Right kidney (tissue), 9 donors: ENCODE measurements around the gene LAMTOR2.
"Not testable (repeated sequence)": the region's sequence is repeated elsewhere in the genome, so short reads cannot be mapped to it uniquely, and the experiment has no call there.

Experiments used
- DNase-seq: peaks from one replicate; pipeline ENCODE4 v3.0.0-alpha.2; 2016
- long read RNA-seq, 8 donors: transcript quantifications; one replicate each; lab custom pipeline, GENCODE V29; 2026

The LAMTOR2 gene
- long read RNA-seq, donor 1, transcript LAMTOR2-203 (4 exons, 655 nt), result major isoform, 68 of 81 reads
- long read RNA-seq, donor 1, transcript LAMTOR2-205 (3 exons, 623 nt), result minor isoform, 6 of 81 reads
- long read RNA-seq, donor 1, partial matches to known transcripts, result 7 of 81 reads
- long read RNA-seq, donor 1, other reads (novel, unspliced or antisense), result 0 of 81 reads
- long read RNA-seq, donor 2, transcript LAMTOR2-203 (4 exons, 655 nt), result major isoform, 43 of 59 reads
- long read RNA-seq, donor 2, partial matches to known transcripts, result 10 of 59 reads
- long read RNA-seq, donor 2, other reads (novel, unspliced or antisense), result 0 of 59 reads
- long read RNA-seq, donor 3, transcript LAMTOR2-203 (4 exons, 655 nt), result major isoform, 45 of 70 reads
- long read RNA-seq, donor 3, partial matches to known transcripts, result 19 of 70 reads
- long read RNA-seq, donor 3, other reads (novel, unspliced or antisense), result 0 of 70 reads
- long read RNA-seq, donor 4, transcript LAMTOR2-203 (4 exons, 655 nt), result major isoform, 39 of 55 reads
- long read RNA-seq, donor 4, transcript LAMTOR2-205 (3 exons, 623 nt), result minor isoform, 6 of 55 reads
- long read RNA-seq, donor 4, partial matches to known transcripts, result 7 of 55 reads
- long read RNA-seq, donor 4, other reads (novel, unspliced or antisense), result 0 of 55 reads
- long read RNA-seq, donor 5, transcript LAMTOR2-203 (4 exons, 655 nt), result major isoform, 88 of 94 reads
- long read RNA-seq, donor 5, partial matches to known transcripts, result 0 of 94 reads
- long read RNA-seq, donor 5, other reads (novel, unspliced or antisense), result 0 of 94 reads
- long read RNA-seq, donor 6, transcript LAMTOR2-203 (4 exons, 655 nt), result major isoform, 56 of 79 reads
- long read RNA-seq, donor 6, transcript LAMTOR2-205 (3 exons, 623 nt), result minor isoform, 5 of 79 reads
- long read RNA-seq, donor 6, partial matches to known transcripts, result 15 of 79 reads
- long read RNA-seq, donor 6, other reads (novel, unspliced or antisense), result 0 of 79 reads
- long read RNA-seq, donor 7, transcript LAMTOR2-203 (4 exons, 655 nt), result major isoform, 100 of 126 reads
- long read RNA-seq, donor 7, partial matches to known transcripts, result 17 of 126 reads
- long read RNA-seq, donor 7, other reads (novel, unspliced or antisense), result 0 of 126 reads
- long read RNA-seq, donor 8, transcript LAMTOR2-203 (4 exons, 655 nt), result major isoform, 55 of 93 reads
- long read RNA-seq, donor 8, transcript LAMTOR2-205 (3 exons, 623 nt), result minor isoform, 5 of 93 reads
- long read RNA-seq, donor 8, partial matches to known transcripts, result 31 of 93 reads
- long read RNA-seq, donor 8, other reads (novel, unspliced or antisense), result 0 of 93 reads

DNA sequence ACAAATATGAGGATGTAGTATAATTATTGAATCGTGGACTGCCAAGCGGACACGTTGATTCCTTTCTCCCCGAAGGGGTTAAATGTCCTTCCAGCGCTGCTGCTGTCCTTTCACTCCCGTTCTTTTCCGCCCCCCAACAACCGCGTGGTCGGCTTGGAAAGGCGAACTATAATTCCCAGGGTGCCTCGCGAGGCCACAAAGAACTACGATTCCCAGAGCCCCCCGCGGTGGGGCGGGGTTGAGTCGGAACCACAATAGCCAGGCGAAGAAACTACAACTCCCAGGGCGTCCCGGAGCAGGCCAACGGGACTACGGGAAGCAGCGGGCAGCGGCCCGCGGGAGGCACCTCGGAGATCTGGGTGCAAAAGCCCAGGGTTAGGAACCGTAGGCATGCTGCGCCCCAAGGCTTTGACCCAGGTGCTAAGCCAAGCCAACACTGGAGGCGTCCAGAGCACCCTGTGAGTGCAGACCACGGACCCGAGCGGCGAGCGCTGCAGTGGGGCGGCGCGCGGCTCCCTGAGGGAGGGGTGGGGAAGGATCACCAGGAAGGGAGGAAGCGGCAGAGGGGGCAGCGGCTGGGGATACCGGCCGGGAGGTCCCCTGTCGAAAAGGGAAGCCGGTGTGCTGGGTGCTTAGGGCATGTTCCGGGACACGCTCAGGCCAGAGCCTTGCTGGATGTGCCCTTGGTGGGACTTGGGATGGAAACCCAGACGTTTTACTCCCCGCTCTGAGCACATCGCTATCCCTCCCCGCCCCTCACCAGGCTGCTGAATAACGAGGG, at the start of gene LAMTOR2:
Gene LAMTOR2, plus strand, starts transcription at position 283 of the 781 bp plus-strand sequence. Its CDS starts 108 bp downstream, at position 391.
- DNase-seq, result peak; percentile 94

DNA sequence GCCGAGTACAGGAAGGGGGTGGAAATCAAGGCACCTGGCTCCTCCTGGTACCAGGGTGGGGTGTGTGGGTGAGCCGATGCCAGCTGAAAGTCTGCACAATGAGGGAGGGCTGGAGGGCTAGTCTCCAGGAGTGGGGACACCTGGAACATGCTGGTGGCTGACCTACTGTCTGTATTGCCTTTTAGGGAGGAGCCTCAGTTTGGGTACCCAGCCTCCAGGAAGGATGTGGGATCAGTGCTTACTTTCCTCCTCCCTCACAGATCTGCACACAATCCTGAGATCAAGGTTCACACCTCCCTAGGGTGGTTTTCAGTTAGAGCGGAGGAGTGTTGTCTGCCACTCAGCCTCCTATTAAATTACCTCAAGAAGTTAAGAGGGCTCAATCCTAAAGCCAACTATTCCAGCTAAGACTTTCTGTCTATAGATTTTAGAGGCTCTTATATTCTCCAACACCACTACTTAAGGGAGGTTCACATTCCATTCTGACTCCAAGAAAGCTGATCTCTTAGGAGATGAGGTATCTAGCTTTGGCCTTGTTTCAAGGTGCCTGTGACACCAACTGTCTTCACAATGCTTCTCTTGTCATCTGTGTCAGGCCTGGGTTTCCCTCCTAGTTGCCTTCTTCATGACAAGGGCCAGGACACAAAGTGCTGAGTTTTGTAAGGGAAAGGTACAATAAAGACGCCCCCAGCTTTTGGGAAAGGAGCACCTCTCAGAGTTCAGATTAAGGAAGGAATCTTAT, 49.6 kb upstream of the LAMTOR2 start:
- DNase-seq, result no peak

DNA sequence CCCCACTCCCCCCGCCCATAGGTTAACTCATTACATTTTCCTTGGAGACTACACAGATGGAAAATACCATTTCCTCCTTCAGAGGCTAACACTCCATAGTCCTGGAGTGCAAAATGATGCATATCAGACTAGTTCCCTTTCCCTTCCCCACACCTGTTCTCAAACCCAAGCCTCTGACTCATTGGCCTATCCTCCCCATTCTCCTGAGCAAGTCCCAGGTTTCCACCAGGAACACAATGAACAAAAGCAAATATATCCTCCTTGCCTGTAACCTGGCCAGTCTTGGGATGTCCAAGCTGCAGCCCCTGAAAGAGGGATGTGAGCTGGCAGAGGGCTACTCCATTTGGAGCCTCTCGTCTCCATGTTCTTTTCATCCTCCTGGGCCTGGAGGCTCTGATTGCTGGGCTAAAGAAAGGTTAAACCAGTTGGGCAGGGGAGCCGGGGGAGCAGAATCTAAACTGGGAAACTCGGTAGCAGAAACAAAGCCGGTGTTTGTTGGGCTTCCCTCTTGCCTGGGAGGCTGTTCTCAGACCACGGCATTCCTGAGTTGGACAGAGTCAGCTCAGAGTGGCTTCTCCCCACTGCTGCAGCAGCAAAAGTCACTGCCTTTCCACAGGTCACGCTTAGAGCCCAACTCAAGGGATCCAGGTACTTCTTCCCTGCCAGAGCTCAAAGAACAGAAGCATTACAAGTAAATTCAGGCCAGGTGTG, 47.8 kb upstream of the LAMTOR2 start:
- no peak for DNase-seq

DNA sequence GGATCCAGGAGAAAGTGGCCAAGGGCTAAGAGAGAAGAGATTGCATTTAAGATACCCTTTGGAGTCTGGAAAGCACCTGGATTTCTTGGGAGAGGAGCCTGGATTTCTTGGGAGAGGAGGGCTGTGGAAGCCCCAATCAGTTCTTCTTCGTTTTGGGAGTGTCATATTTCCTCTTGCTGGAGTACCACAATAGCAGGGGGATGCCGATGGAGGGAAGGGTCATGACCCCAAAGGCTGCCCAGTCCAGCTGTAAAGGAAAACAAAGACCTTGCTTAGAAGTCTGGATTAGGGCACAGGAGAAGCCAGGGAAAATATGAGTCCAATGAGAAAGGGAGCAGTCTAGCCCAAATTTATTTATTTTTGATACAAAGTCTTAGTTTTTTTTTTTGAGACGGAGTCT, 45.2 kb upstream of the LAMTOR2 start:
- no peak for DNase-seq

DNA sequence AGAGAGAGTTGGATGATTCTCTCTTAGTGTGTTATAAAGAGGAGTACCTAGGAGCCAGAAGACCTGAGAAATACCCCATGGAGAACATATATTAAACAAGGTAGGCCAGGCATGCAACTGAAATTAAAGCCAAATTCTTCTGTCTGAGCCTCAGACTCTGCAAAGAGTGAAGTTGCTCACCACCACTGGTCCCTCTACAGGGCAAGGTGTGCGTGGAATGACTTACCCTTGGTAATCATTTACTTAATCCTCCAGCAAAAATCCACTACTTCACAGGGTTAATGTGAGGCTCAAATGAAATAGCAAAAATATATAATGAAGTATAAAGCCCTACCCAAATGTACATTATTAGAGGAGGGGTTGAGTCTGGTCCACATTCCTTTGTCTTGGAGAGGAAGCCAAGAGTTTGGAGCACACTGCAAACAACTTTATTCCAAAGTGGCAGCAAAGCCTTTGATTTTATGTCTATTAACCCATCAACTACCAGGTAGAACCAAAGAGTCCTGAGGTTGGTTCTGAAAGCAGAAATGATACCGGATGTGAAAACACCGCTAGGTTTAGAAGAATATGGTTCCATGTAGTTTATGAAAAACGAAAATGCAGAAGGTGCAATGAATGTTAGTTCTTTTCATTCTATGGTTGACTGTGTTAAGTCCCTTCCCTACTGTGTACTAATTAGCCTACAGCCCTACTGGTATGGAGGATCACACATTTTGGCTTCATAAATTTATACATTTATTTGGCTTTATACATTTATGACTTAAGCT, 42.3 kb upstream of the LAMTOR2 start:
- no peak for DNase-seq

DNA sequence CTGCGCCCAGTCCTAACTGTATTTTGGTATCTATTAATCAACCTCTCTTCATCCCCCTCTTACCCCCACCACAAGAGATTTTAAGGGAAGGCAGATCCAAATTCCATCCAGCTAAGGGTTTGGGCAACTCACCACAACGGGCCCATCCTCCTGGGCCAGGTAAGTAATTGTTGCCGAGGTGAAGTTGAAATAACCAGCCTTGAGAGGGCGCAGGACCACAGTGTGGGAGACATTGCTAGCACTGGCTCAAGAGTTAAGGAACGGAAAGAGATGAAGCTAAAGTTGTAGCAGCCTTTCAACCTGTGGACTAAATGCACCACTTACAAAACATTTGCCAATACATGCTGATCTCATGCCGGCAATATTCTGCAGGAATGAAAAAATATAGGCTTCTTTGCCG, 39.8 kb upstream of the LAMTOR2 start:
- DNase-seq, result no peak

DNA sequence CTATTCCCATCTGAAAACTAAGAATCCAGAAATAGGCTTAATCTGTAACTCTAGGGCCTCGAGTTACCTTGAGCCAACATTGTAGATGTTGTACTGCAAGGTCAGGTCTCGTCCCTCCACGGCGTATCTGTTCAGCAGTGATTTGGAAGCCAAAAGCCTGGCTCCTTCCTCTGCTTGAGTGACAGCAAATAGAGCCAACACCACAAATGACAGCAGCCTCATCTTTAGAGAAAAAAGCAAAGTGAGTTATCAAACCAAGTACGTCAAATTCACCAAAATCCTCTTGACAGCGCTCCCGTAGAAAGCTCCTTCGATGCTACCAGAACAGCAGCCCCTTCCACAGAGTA, 34.7 kb upstream of the LAMTOR2 start:
- no peak for DNase-seq

DNA sequence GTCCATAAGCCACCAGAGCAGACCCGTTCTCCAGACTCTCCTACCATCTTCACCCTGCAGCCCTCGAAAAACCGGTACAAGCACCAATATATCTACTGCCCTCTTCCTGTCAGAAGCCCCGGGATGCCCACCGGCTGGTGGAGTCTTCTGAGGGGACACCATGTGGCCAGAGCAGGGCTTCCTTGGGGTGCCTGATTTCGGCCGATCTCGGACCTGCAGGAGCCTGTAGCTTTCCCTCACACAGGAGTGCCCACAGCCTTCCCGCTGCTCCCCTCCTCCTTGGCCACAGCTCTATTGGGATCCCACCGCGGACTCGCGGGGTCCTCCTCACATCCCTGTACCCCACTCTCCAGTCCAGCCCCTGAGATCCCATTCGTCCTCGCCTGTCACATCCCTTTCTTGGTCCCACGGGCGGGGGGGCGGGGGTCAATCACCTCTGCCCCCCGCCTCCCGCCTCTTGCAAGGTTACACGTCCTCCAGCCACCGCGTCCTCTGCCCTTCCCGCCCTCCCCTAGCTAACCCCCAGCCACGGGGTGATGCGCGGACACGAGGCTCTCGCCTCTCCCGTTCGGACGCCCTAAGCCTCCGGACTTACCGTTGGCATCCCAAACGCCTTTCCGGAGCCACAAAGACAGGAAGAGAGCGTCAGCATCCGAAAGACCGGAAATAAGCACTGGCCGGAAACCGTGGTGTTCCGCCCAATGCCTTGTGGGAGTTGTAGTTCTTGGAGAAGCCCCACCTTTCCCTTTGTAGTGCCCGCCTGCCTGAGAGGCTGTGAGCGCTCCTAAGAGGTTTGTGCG, 34.1 kb upstream of the LAMTOR2 start, which contains the start of gene SSR2:
Gene SSR2, minus strand, starts transcription at position 659 of the 800 bp plus-strand sequence. CDS start 784 bp downstream, outside the sequence.
- peak; percentile 64 for DNase-seq

DNA sequence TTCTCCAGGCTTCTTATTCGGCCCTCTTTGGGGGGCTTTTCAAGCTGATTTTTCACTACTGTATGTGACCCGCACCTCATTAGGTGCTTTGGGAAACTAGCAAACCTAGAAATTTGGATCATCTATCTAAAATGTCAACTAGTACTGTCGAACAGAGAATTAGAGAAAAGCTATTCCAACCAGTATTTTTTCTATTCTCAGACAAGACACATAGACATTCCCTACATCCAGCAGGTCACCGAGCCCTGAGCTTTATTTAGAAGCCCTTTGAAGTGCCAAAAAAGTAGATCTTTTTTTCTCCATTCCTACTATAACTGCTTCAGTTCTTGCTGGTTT, 33.5 kb upstream of the LAMTOR2 start:
- DNase-seq, result no peak

DNA sequence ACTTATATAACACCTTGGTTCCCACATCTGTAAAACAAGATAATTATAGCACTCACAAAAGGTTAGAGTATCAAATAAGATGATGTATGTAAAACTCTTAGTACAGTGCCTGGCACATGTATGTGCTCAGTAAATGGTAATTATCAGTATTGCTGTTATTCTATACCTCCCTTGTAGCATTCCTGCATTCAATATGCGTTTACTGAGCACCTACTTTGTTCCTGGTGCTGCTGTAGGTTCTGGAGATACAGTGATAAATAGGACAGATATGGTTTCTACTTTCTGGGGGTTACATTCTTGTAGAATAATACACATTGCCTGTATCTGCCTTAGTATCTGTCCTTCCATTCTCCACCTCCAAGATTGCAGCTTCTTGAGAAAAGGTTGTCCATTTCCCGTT, 32.6 kb upstream of the LAMTOR2 start:
- DNase-seq, result no peak

DNA sequence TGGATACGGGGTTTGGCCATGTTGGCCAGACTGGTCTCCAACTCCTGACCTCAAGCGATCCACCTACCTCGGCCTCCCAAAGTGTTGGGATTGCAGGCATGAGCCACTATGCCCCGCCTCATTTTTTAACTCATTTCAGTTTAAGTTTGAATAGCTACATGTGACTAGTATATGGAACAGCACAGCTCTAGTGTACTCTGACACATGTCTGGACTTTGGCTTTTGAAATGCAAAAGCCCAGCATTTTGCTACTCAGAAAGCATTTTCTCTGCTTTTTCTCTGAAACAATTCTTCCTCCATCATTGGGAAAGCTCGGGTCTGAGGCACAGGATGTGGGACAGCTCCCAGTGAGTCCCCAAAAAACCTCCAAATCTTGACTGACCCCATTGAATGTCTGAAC, 29.8 kb upstream of the LAMTOR2 start:
- no peak for DNase-seq

DNA sequence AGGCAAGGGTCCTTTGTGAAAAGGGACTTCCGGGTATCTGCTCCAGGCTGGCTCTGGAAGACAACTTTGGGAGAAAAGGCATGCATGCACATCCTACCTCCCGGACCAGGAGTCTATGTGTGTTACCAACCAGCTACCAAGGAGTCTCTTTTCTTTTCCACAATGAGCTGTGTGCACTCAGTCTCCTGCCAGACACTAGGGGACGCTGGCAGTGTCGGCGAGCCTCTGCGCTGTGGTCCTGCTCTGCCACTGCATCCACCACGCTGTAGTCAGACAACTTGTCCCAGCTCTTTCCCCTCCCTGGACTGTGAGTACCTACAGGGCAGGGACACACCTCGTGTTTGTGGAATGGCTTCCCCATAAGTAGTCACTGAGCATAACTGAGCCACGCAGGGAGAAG, 28.7 kb upstream of the LAMTOR2 start:
- peak; percentile 41 for DNase-seq

DNA sequence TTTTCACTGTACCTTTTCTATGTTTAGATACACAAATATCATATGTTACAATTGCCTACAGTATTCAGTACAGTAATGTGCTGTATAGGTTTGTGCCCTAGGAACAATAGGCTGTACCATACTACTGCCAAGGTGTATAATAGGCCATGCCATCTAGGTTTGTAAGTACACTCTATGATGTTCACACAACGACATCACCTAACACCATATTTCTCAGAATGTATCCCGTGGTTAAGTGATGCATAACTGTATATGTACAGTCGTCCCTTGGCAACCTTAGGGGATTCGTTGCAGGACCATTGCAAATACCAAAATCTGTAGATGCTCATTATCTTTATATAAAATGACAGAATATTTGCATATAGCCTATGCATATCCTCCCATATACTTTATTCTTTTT, 28.0 kb upstream of the LAMTOR2 start:
- no peak for DNase-seq

DNA sequence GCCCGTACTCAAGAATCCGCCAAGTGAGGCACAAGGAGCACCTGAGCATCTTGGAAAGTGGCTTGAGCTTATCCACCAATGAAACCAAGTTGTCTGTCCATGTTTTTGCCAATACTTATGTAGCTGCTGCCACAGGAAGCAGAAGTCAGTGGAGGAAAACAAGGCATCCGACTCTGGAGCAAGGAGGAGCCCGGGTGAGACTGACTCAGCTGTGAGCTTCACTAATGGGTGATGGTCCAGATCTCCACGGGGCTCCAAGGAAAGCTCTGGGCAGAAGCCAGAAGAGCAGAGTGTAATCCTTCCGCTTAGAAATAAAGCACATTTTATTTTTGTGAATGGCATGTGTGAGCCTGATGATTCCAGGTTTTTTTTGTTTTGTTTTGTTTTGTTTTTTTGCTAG, 21.6 kb upstream of the LAMTOR2 start:
- DNase-seq, result no peak

DNA sequence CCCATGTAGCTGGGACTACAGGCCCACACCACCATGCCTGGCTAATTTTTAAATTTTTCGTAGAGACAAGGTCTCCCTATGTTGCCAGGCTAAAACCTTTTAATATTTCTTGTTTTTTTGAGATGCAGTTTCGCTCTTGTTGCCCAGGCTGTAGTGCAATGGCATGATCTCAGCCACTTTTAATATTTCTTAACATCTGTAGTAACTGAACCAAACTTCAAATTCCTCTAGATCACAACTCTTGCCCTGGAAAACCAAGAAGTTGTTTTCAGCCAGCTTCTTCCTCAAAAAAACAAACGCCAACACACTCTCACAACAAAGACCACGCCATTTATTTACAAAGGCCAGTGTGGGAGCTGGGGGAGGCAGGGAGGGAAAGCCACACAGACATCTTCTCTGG, 19.6 kb upstream of the LAMTOR2 start:
- not testable (repeated sequence) for DNase-seq

DNA sequence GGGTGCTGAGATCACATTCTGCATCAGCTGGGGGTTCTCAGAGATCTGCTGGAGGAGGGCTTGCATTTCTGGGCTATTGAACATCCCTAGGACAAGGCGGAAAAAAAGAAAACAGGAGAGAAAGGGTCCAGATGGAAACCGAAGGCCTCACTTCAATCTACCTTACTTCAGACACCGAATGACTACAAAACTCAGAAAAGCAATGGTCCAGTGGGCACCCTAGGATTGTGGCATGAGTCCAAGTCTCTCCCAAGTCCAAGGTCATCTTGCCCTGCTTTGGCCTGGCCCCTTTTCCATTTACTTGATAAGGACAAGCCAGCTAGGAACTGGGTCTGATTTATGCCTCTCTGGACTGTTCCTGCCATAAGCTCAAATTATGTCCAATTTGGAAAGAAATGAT, 11.8 kb upstream of the LAMTOR2 start:
- no peak for DNase-seq

DNA sequence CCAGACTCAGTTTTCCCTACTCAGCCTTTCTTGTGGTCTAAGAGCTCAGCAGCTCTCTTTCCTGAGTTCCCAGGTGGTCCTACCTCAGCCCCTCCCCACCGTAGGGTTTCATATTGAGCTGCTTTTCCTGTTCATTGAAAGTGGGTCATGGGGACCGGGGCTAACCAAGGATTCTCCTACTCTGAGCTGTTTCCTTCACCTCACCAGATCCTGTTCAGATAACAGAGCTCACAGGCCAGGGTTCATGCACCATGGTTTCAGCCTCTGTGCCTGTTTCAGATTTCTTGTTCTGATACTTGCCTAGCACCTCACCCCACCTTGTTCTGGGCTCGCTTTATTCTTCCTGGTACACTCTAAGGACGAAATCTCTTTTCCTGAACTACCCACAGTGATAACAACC, 9.5 kb upstream of the LAMTOR2 start:
- no peak for DNase-seq

DNA sequence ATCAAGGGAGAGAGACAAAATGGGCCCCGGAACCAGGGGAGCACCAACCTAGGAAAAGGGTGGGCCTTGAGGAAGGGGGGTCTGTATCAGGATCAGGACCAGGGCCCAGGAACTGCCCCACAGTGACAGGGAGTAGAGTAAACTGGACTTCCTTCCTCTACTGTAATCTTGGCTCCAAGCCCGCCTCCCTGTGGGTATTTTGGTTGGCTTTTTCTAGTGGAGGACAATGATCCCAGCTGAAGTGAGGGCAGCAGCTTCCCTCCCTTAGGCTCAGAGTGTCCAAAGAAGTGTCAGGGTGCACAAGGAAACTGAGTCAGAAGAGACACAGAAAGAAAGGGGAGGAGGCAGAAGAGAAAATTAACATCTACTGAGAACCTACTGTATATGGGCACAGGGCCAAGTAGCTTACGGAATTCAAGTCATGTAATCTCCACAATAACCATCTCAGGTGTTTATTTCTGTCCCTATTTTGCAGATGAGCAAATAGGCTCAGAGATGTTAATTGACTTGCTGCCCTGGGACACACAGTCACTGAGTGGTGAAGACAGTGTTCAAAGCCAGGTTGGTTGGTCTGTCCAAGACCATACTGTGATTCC, 5.8 kb upstream of the LAMTOR2 start:
- no peak for DNase-seq
